Measurements from ENCODE around the gene SYT2. TPM values are rescaled to one million over a fixed set of nuclear protein-coding genes. Genes with fewer than 3 reads are reported as not detected.
"Not testable (repeated sequence)": the region's sequence is repeated elsewhere in the genome, so short reads cannot be mapped to it uniquely, and the experiment has no call there.

Gene SYT2
- total RNA-seq (2014; rRNA removed; shearing (Covaris generic)) = 0.03 TPM in 1 of 2 replicates, not detected in the other

GRCh38 chr1:202710070-202711045 is at the start of gene SYT2:
Gene SYT2 (minus strand): TSS chr1:202710454. CDS start chr1:202605772, 104,682 bp downstream.
- H3K4me1 ChIP-seq (replicated peaks) = peaks cover 16% of the 10 kb centered on the region
- H3K36me3 ChIP-seq = no peaks in the 10 kb centered on the region
- no peak within 1 kb of the TSS for H3K4me3 ChIP-seq
- no peak within 1 kb of the TSS for H3K27ac ChIP-seq
- no peaks in the 10 kb centered on the region for H3K9me3 ChIP-seq (replicated peaks)
- peak in 1 of 2 experiments; percentile 42 for DNase-seq (ENCODE audit: low read depth in 1 of 2, low spot score in 2 of 2)
- peaks cover 59% of the 10 kb centered on the region for H3K27me3 ChIP-seq (replicated peaks)

- H3K4me3 ChIP-seq = no peak overlapping the region
- H3K4me1 ChIP-seq (replicated peaks) = no peaks in the 10 kb centered on the region
- no peak for DNase-seq (ENCODE audit: low read depth in 1 of 2, low spot score in 2 of 2)
- H3K27me3 ChIP-seq (replicated peaks) = no peaks in the 10 kb centered on the region
- H3K27ac ChIP-seq = no peak overlapping the region
- no peaks in the 10 kb centered on the region for H3K9me3 ChIP-seq (replicated peaks)
- H3K36me3 ChIP-seq = peaks cover 92% of the 10 kb centered on the region
These were observed 46.1 kb upstream of the SYT2 start for GRCh38 chr1:202756391-202756790.

GRCh38 chr1:202754293-202754692 is 44.0 kb upstream of the SYT2 start:
- Histone ChIP-seq H3K4me1 (replicated peaks) (no peaks in the 10 kb centered on the region), H3K36me3 (peaks cover 86% of the 10 kb centered on the region), H3K27ac (no peak overlapping the region), H3K4me3 (no peak overlapping the region), H3K27me3 (replicated peaks) (no peaks in the 10 kb centered on the region), H3K9me3 (replicated peaks) (no peaks in the 10 kb centered on the region)
- no peak for DNase-seq (ENCODE audit: low read depth in 1 of 2, low spot score in 2 of 2)

GRCh38 chr1:202752774-202753173 is 42.5 kb upstream of the SYT2 start:
- no peak overlapping the region for H3K27ac ChIP-seq
- H3K4me1 ChIP-seq (replicated peaks) = no peaks in the 10 kb centered on the region
- DNase-seq (ENCODE audit: low read depth in 1 of 2, low spot score in 2 of 2) = no peak
- H3K4me3 ChIP-seq = no peak overlapping the region
- H3K36me3 ChIP-seq = peaks cover 79% of the 10 kb centered on the region
- no peaks in the 10 kb centered on the region for H3K27me3 ChIP-seq (replicated peaks)
- no peaks in the 10 kb centered on the region for H3K9me3 ChIP-seq (replicated peaks)

- no peaks in the 10 kb centered on the region for H3K27me3 ChIP-seq (replicated peaks)
- DNase-seq (ENCODE audit: low read depth in 1 of 2, low spot score in 2 of 2) = no peak
- H3K27ac ChIP-seq = no peak overlapping the region
- peaks cover 75% of the 10 kb centered on the region for H3K36me3 ChIP-seq
- no peaks in the 10 kb centered on the region for H3K9me3 ChIP-seq (replicated peaks)
- H3K4me3 ChIP-seq = no peak overlapping the region
- H3K4me1 ChIP-seq (replicated peaks) = no peaks in the 10 kb centered on the region
These were observed 40.5 kb upstream of the SYT2 start for GRCh38 chr1:202750761-202751160.

GRCh38 chr1:202750024-202750423 is 39.8 kb upstream of the SYT2 start:
- no peak for DNase-seq (ENCODE audit: low read depth in 1 of 2, low spot score in 2 of 2)
- no peak overlapping the region for H3K4me3 ChIP-seq
- H3K27ac ChIP-seq = no peak overlapping the region
- H3K9me3 ChIP-seq (replicated peaks) = no peaks in the 10 kb centered on the region
- H3K27me3 ChIP-seq (replicated peaks) = no peaks in the 10 kb centered on the region
- H3K36me3 ChIP-seq = peaks cover 75% of the 10 kb centered on the region
- H3K4me1 ChIP-seq (replicated peaks) = no peaks in the 10 kb centered on the region

- H3K9me3 ChIP-seq (replicated peaks) = no peaks in the 10 kb centered on the region
- H3K36me3 ChIP-seq = peaks cover 78% of the 10 kb centered on the region
- no peak overlapping the region for H3K4me3 ChIP-seq
- no peaks in the 10 kb centered on the region for H3K4me1 ChIP-seq (replicated peaks)
- H3K27ac ChIP-seq = no peak overlapping the region
- DNase-seq (ENCODE audit: low read depth in 1 of 2, low spot score in 2 of 2) = no peak
- no peaks in the 10 kb centered on the region for H3K27me3 ChIP-seq (replicated peaks)
These were observed 35.2 kb upstream of the SYT2 start for GRCh38 chr1:202745323-202745888.

GRCh38 chr1:202744770-202745169 is 34.5 kb upstream of the SYT2 start:
- not testable (repeated sequence) for H3K27ac ChIP-seq; H3K4me3 ChIP-seq; DNase-seq (ENCODE audit: low read depth in 1 of 2, low spot score in 2 of 2); H3K9me3 ChIP-seq (replicated peaks); H3K27me3 ChIP-seq (replicated peaks); H3K4me1 ChIP-seq (replicated peaks)
- H3K36me3 ChIP-seq = peaks cover 71% of the 10 kb centered on the region

GRCh38 chr1:202742496-202742895 is 32.2 kb upstream of the SYT2 start:
- Histone ChIP-seq H3K4me1 (replicated peaks) (no peaks in the 10 kb centered on the region), H3K4me3 (no peak overlapping the region), H3K27ac (no peak overlapping the region), H3K27me3 (replicated peaks) (no peaks in the 10 kb centered on the region), H3K36me3 (peaks cover 78% of the 10 kb centered on the region), H3K9me3 (replicated peaks) (no peaks in the 10 kb centered on the region)
- DNase-seq (ENCODE audit: low read depth in 1 of 2, low spot score in 2 of 2) = no peak

GRCh38 chr1:202733251-202733650 is 23.0 kb upstream of the SYT2 start:
- H3K9me3 ChIP-seq (replicated peaks) = no peaks in the 10 kb centered on the region
- H3K27ac ChIP-seq = no peak overlapping the region
- H3K36me3 ChIP-seq = peaks cover 90% of the 10 kb centered on the region
- no peaks in the 10 kb centered on the region for H3K4me1 ChIP-seq (replicated peaks)
- DNase-seq (ENCODE audit: low read depth in 1 of 2, low spot score in 2 of 2) = no peak
- no peak overlapping the region for H3K4me3 ChIP-seq
- H3K27me3 ChIP-seq (replicated peaks) = no peaks in the 10 kb centered on the region

- no peaks in the 10 kb centered on the region for H3K9me3 ChIP-seq (replicated peaks)
- peaks cover 68% of the 10 kb centered on the region for H3K36me3 ChIP-seq
- no peak for DNase-seq (ENCODE audit: low read depth in 1 of 2, low spot score in 2 of 2)
- H3K27me3 ChIP-seq (replicated peaks) = no peaks in the 10 kb centered on the region
- H3K4me3 ChIP-seq = no peak overlapping the region
- H3K27ac ChIP-seq = no peak overlapping the region
- H3K4me1 ChIP-seq (replicated peaks) = no peaks in the 10 kb centered on the region
These were observed 18.7 kb upstream of the SYT2 start for GRCh38 chr1:202728951-202729350.

GRCh38 chr1:202725526-202725925 is 15.3 kb upstream of the SYT2 start:
- Histone ChIP-seq H3K36me3 (peaks cover 34% of the 10 kb centered on the region), H3K27ac (no peak overlapping the region)
- no peak for DNase-seq (ENCODE audit: low read depth in 1 of 2, low spot score in 2 of 2)

GRCh38 chr1:202723708-202724107 is 13.5 kb upstream of the SYT2 start:
- H3K27ac ChIP-seq = no peak overlapping the region
- H3K27me3 ChIP-seq (replicated peaks) = no peaks in the 10 kb centered on the region
- no peak overlapping the region for H3K4me3 ChIP-seq
- peaks cover 16% of the 10 kb centered on the region for H3K36me3 ChIP-seq
- no peaks in the 10 kb centered on the region for H3K9me3 ChIP-seq (replicated peaks)
- H3K4me1 ChIP-seq (replicated peaks) = no peaks in the 10 kb centered on the region
- no peak for DNase-seq (ENCODE audit: low read depth in 1 of 2, low spot score in 2 of 2)

More at GRCh38 chr1:202725526-202725925, 15.3 kb upstream of the SYT2 start:
- Histone ChIP-seq H3K9me3 (replicated peaks) (no peaks in the 10 kb centered on the region), H3K27me3 (replicated peaks) (no peaks in the 10 kb centered on the region), H3K4me1 (replicated peaks) (no peaks in the 10 kb centered on the region), H3K4me3 (no peak overlapping the region)

GRCh38 chr1:202723046-202723445 is 12.8 kb upstream of the SYT2 start:
- not testable (repeated sequence) for H3K27ac ChIP-seq; H3K4me3 ChIP-seq; H3K4me1 ChIP-seq (replicated peaks); DNase-seq (ENCODE audit: low read depth in 1 of 2, low spot score in 2 of 2); H3K27me3 ChIP-seq (replicated peaks); H3K9me3 ChIP-seq (replicated peaks)
- peaks cover 12% of the 10 kb centered on the region for H3K36me3 ChIP-seq
